Sigmoid colon (tissue), 4 donors: Measurements from ENCODE around the gene CNKSR3.

Experiments used
- EP300 ChIP-seq, 4 donors: sonication (generic); formaldehyde crosslinking; IDR thresholded peaks; one replicate each; pipeline ENCODE4 v1.6.1; 2017; ENCODE audit warnings: antibody characterized with exemption in 4 of 4
- POLR2A ChIP-seq, 2 donors: fragments of 450-650 bp; IDR thresholded peaks; one replicate each; pipeline ENCODE4 v1.6.1; 2016; ENCODE audit warnings: antibody characterized with exemption in 2 of 2, mild to moderate bottlenecking in 2 of 2, moderate library complexity in 2 of 2
- POLR2AphosphoS5 ChIP-seq, 4 donors: sonication (generic); formaldehyde crosslinking; IDR thresholded peaks; one replicate each; pipeline ENCODE4 v1.6.1; 2017; ENCODE audit warnings: antibody characterized with exemption in 4 of 4
- TF ChIP-seq, protein P1 (sequence below), 4 experiments: fragments of 450-650 bp in 3 of 4; fragments of 200-600 bp in 1 of 4; IDR thresholded peaks; one replicate each; pipeline ENCODE4 v1.5.1; 2016 to 2019; ENCODE audit warnings: antibody characterized with exemption in 4 of 4, mild to moderate bottlenecking in 3 of 4, moderate library complexity in 2 of 4

DNA sequence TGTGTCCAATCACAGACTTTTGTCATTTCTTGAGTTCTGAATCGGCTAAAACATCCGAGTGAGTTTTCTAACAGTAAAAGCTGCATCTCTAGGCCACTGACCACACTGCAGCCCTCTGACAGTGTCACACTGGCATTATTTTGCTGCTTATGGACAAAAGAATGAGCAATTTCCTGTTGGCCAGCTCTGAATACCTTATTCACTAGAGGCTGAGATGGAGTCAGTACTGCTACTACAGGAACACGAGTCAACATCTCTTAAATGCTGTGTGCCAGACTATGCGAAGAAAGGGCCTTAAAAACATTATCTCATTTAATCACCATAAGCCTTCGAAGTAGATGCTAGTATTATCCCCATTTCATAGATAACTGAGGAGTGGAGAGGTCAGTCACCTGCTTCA lies 111.4 kb downstream of the CNKSR3 start:
- TF ChIP-seq, protein P1, sequence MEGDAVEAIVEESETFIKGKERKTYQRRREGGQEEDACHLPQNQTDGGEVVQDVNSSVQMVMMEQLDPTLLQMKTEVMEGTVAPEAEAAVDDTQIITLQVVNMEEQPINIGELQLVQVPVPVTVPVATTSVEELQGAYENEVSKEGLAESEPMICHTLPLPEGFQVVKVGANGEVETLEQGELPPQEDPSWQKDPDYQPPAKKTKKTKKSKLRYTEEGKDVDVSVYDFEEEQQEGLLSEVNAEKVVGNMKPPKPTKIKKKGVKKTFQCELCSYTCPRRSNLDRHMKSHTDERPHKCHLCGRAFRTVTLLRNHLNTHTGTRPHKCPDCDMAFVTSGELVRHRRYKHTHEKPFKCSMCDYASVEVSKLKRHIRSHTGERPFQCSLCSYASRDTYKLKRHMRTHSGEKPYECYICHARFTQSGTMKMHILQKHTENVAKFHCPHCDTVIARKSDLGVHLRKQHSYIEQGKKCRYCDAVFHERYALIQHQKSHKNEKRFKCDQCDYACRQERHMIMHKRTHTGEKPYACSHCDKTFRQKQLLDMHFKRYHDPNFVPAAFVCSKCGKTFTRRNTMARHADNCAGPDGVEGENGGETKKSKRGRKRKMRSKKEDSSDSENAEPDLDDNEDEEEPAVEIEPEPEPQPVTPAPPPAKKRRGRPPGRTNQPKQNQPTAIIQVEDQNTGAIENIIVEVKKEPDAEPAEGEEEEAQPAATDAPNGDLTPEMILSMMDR (IDR thresholded peaks at IDR 0.05), result no peak
- TF ChIP-seq POLR2A (IDR thresholded peaks at IDR 0.05) (no peak), POLR2AphosphoS5 (IDR thresholded peaks at IDR 0.05) (peak in 1 of 4 donors; percentile 7), EP300 (IDR thresholded peaks at IDR 0.05) (no peak)
